ENCODE data around the gene RNF207.

GRCh38 chr1:6218375-6219164, 12.7 kb downstream of the RNF207 start:
- TF ChIP-seq CTCF (IDR thresholded peaks at IDR 0.05 in 2 of 3, conservative IDR thresholded peaks at IDR 0.05 in 1 of 3; ENCODE audit: control insufficient read depth in 2 of 3, extremely low read depth in 1 of 3, insufficient read depth in 1 of 3, low read depth in 3 of 3, low read length in 3 of 3) (no peak), HDAC2 (IDR thresholded peaks at IDR 0.05) (no peak), CEBPB (IDR thresholded peaks at IDR 0.05; ENCODE audit: borderline replicate concordance in 1 of 2, low read depth in 2 of 2, low read length in 2 of 2) (no peak)

Measured in GM12878 (cell line).